HFF-Myc (cell line): ENCODE data around the gene HECTD2.

Source experiments
- DNase-seq: peaks from one replicate; pipeline ENCODE4 v3.0.0-alpha.2; 2011; ENCODE audit warnings: low read depth; ENCODE audit errors: extremely low read depth
- H3K4me3 ChIP-seq: replicated peaks from 2 replicates; pipeline ENCODE4 v1.5.1; 2011; ENCODE audit warnings: low read depth, mild to moderate bottlenecking, control low read depth, low read length
- CTCF ChIP-seq: IDR thresholded peaks from 2 replicates; pipeline ENCODE4 v1.5.1; 2012; ENCODE audit warnings: mild to moderate bottlenecking, low read depth, low read length, control low read depth; ENCODE audit errors: missing control alignments

The HECTD2 gene

DNA sequence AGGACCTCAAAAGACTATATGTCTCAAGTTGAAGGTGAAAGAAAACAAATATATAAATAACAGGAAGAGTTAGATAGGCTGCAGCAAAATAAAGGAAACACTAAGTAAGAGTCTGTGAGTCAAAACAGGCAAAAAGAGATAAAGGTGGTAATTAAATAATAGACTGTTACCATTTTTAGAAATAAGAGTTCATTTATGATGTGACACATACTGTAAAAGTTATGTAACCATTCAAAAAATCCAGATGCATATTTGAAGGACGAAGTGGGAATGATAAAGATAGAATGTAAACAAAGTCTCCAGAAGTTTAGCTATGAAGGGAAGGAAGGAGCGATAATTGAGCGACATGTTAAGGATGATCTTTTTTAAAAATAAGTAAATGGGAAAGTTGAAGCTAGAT lies 50.5 kb downstream of the HECTD2 start:
- no peak for DNase-seq
- no peak overlapping the region for H3K4me3 ChIP-seq
- no peak for TF ChIP-seq CTCF

- H3K4me3 ChIP-seq = no peak overlapping the region
- TF ChIP-seq CTCF = no peak
- no peak for DNase-seq
Observed at GRCh38 chr10:91462423-91462822, 52.3 kb downstream of the HECTD2 start.

DNA sequence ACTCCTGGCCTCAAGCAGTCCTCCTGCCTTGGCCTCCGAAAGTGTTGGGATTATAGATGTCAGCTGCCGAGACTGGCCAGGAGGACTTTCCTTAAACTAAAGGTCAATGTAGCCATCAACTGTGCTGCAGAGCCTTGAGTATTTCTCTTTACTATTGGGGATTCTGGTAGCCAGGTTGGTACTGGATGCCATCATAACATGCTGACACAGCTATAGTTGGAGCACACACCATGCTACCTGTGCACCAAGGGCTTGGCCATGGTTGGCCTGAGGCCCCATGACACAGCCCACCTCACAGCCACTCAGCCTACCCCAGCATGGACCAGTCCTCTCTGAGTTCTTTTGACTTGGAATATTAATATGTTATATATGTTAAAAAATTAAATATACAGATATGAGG lies 54.4 kb downstream of the HECTD2 start:
- no peak for TF ChIP-seq CTCF
- DNase-seq = no peak
- H3K4me3 ChIP-seq = no peak overlapping the region

- TF ChIP-seq CTCF = no peak
- no peak overlapping the region for H3K4me3 ChIP-seq
- DNase-seq = no peak
Observed at GRCh38 chr10:91465261-91465660, 55.1 kb downstream of the HECTD2 start.

DNA sequence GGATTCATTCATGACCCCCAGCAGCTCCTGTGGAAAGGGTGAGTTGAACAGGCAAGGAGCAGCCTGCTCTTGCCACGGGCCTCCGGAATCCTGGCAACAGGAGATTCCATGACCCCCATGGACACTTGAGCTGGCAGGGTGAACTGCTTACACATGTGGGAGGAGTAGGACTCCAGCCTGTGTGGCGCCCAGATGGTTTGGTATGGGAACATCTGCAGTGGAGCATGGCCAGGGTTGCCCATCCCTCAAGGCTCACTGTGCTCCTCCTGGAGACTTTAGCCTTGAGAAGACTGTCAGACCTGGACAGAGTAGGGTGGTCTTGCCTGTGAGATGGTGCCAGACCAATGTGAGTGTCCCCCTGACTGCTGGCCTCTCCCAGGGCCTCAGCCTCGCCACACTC lies 57.0 kb downstream of the HECTD2 start:
- TF ChIP-seq CTCF = no peak
- no peak for DNase-seq
- no peak overlapping the region for H3K4me3 ChIP-seq

GRCh38 chr10:91471602-91472001 lies 61.5 kb downstream of the HECTD2 start:
- TF ChIP-seq CTCF = no peak
- DNase-seq = no peak
- H3K4me3 ChIP-seq = no peak overlapping the region

- TF ChIP-seq CTCF = no peak
- no peak for DNase-seq
- no peak overlapping the region for H3K4me3 ChIP-seq
Observed at GRCh38 chr10:91472911-91473310, 62.8 kb downstream of the HECTD2 start.
